GM12865 (cell line): ENCODE measurements around the gene TNIP1.

Experiments used
- DNase-seq: peaks from one replicate; pipeline ENCODE4 v3.0.0; 2010; ENCODE audit warnings: low read depth
- H3K4me3 ChIP-seq: 2 replicates; pipeline ENCODE4 v1.5.1; 2011; ENCODE audit warnings: mild to moderate bottlenecking, low read depth, low read length, control low read depth
- TF ChIP-seq, protein P1 (sequence below): IDR thresholded peaks from 2 replicates; pipeline ENCODE4 v1.5.1; 2011; ENCODE audit warnings: low read length, control low read depth, low read depth, inconsistent platforms; ENCODE audit not compliant: insufficient read depth; ENCODE audit errors: missing control alignments

TNIP1 gene

GRCh38 chr5:150999704-151000442 lies 81.0 kb downstream of the TNIP1 start:
- TF ChIP-seq, protein P1, sequence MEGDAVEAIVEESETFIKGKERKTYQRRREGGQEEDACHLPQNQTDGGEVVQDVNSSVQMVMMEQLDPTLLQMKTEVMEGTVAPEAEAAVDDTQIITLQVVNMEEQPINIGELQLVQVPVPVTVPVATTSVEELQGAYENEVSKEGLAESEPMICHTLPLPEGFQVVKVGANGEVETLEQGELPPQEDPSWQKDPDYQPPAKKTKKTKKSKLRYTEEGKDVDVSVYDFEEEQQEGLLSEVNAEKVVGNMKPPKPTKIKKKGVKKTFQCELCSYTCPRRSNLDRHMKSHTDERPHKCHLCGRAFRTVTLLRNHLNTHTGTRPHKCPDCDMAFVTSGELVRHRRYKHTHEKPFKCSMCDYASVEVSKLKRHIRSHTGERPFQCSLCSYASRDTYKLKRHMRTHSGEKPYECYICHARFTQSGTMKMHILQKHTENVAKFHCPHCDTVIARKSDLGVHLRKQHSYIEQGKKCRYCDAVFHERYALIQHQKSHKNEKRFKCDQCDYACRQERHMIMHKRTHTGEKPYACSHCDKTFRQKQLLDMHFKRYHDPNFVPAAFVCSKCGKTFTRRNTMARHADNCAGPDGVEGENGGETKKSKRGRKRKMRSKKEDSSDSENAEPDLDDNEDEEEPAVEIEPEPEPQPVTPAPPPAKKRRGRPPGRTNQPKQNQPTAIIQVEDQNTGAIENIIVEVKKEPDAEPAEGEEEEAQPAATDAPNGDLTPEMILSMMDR: no peak
- no peak overlapping the region for H3K4me3 ChIP-seq
- DNase-seq: no peak

- DNase-seq: no peak
- TF ChIP-seq, protein P1: no peak
- H3K4me3 ChIP-seq: no peak overlapping the region
These were observed 86.9 kb downstream of the TNIP1 start for GRCh38 chr5:150993826-150994412.

DNA sequence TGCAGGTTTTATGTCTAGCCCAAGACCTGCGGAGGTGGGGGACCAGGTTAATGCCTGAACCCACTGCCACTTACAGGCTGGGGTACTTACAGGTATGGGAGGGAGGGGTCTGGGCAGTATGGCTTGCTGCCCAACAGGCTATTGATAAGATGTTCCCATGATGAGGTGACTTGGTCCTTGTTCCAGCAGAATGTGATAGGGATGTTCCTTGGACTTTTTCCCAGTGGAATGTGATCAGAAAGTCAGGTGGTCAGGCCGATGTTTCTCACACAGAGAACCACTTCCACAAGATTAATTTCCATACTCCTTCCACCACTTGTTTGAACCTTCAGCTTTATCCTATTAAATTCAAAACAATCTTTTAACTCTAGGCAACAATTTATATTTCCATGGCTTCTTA lies 87.4 kb downstream of the TNIP1 start:
- TF ChIP-seq, protein P1: no peak
- DNase-seq: no peak
- no peak overlapping the region for H3K4me3 ChIP-seq

GRCh38 chr5:150992705-150993104 lies 88.1 kb downstream of the TNIP1 start:
- TF ChIP-seq, protein P1: no peak

GRCh38 chr5:150989695-150990094 lies 91.1 kb downstream of the TNIP1 start:
- TF ChIP-seq, protein P1: peak; percentile 14
- DNase-seq: peak; percentile 12

More at GRCh38 chr5:150992705-150993104, 88.1 kb downstream of the TNIP1 start:
- DNase-seq: no peak
- no peak overlapping the region for H3K4me3 ChIP-seq

DNA sequence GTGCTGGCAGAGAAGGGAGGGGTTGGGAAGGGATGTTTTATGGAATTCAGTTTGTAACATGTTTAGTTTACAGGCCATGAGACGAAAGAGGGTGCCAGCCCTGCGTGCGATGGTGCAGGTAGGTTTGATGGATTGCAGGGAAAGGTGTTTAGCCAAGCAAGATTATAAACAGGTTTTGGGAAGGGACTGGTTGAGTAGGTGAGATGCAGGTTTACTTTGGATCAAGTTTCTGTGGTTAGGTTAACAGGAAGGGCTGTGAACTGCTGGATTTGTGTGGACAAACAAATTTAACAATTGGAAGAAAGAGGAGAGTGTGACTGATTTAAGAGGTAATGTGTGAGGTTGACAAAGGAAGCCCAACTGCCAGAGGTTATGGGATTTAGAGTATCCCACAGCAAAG lies 93.1 kb downstream of the TNIP1 start:
- no peak for DNase-seq

More at GRCh38 chr5:150989695-150990094, 91.1 kb downstream of the TNIP1 start:
- no peak overlapping the region for H3K4me3 ChIP-seq

More for the DNA sequence above, 93.1 kb downstream of the TNIP1 start:
- H3K4me3 ChIP-seq: no peak overlapping the region
- TF ChIP-seq, protein P1: no peak
